ENCODE measurements around the gene HES6.

GRCh38 chr2:238238311-238238765 lies 1.5 kb downstream of the HES6 start:
- TF ChIP-seq CTCF (IDR thresholded peaks at IDR 0.05) (no peak), POLR2A (IDR thresholded peaks at IDR 0.05) (no peak), POLR2AphosphoS5 (IDR thresholded peaks at IDR 0.05; ENCODE audit: insufficient read depth in 1 of 2, low read depth in 1 of 2) (no peak)

All from vagina (tissue), 2 donors.